ENCODE measurements around the gene MYO15A. TPM values are rescaled to one million over a fixed set of nuclear protein-coding genes. Genes with fewer than 3 reads are reported as not detected.

MYO15A gene
- total RNA-seq, 1 donor from 2014 or later = 0.52 TPM

- no peaks in the 10 kb centered on the region for H3K27me3 Mint-ChIP-seq (ENCODE audit: low read depth)
- TF ChIP-seq, protein P1, sequence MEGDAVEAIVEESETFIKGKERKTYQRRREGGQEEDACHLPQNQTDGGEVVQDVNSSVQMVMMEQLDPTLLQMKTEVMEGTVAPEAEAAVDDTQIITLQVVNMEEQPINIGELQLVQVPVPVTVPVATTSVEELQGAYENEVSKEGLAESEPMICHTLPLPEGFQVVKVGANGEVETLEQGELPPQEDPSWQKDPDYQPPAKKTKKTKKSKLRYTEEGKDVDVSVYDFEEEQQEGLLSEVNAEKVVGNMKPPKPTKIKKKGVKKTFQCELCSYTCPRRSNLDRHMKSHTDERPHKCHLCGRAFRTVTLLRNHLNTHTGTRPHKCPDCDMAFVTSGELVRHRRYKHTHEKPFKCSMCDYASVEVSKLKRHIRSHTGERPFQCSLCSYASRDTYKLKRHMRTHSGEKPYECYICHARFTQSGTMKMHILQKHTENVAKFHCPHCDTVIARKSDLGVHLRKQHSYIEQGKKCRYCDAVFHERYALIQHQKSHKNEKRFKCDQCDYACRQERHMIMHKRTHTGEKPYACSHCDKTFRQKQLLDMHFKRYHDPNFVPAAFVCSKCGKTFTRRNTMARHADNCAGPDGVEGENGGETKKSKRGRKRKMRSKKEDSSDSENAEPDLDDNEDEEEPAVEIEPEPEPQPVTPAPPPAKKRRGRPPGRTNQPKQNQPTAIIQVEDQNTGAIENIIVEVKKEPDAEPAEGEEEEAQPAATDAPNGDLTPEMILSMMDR (IDR thresholded peaks at IDR 0.05) = peak; percentile 87
- no peaks in the 10 kb centered on the region for H3K36me3 Mint-ChIP-seq (ENCODE audit: low read depth)
- H3K4me3 Mint-ChIP-seq (ENCODE audit: unreplicated experiment) = no peak overlapping the region
- H3K4me1 Mint-ChIP-seq (ENCODE audit: low read depth) = peaks cover 8% of the 10 kb centered on the region
- DNase-seq (ENCODE audit: low spot score) = no peak
- no peaks in the 10 kb centered on the region for H3K9me3 Mint-ChIP-seq (ENCODE audit: low read depth)
- H3K27ac Mint-ChIP-seq (ENCODE audit: unreplicated experiment) = no peak overlapping the region
These were observed 109.0 kb downstream of the MYO15A start for GRCh38 chr17:18217412-18218015.

DNA sequence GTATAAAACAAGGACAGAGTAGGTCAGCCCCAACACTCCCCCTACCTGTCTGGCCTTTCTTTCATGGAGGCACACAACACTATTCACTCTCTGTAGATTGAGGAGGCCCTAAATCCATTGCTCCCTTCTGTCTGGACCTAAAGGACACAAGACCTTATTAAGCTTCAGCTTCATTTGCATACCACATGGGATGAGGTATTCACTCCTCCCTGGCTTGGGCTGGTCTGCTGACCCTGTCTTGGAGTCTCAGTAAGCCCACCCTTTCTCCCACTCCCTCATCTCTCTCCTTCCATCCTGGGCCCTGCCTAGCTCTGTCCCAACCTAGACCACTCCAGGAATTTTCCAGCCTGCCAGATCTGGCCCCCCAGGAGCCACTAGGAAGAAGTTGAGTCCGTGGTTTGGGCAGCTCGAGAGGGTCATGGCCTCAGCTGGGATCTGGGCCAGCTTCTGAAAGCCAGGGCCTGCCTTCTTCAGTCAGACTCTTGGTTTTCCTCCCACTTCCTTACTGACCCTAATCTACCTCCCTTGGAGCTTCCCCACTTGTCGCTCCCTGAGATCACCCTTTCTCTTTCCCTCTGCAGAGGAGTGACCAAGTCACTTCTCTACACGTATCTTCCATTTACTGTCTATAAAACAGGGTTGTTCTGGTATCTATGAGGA, 110.3 kb downstream of the MYO15A start:
- Mint-ChIP-seq H3K27me3 (ENCODE audit: low read depth) (no peaks in the 10 kb centered on the region), H3K27ac (ENCODE audit: unreplicated experiment) (peak overlapping the region; percentile 70), H3K4me1 (ENCODE audit: low read depth) (peaks cover 8% of the 10 kb centered on the region), H3K4me3 (ENCODE audit: unreplicated experiment) (no peak overlapping the region), H3K9me3 (ENCODE audit: low read depth) (no peaks in the 10 kb centered on the region), H3K36me3 (ENCODE audit: low read depth) (no peaks in the 10 kb centered on the region)
- TF ChIP-seq, protein P1 (IDR thresholded peaks at IDR 0.05) = no peak
- DNase-seq (ENCODE audit: low spot score) = no peak

- Mint-ChIP-seq H3K36me3 (ENCODE audit: low read depth) (no peaks in the 10 kb centered on the region), H3K4me3 (ENCODE audit: unreplicated experiment) (no peak overlapping the region), H3K27me3 (ENCODE audit: low read depth) (no peaks in the 10 kb centered on the region), H3K9me3 (ENCODE audit: low read depth) (no peaks in the 10 kb centered on the region), H3K27ac (ENCODE audit: unreplicated experiment) (no peak overlapping the region), H3K4me1 (ENCODE audit: low read depth) (peaks cover 32% of the 10 kb centered on the region)
- TF ChIP-seq, protein P1 (IDR thresholded peaks at IDR 0.05) = no peak
- DNase-seq (ENCODE audit: low spot score) = no peak
These were observed 115.5 kb downstream of the MYO15A start for GRCh38 chr17:18224053-18224386.

DNA sequence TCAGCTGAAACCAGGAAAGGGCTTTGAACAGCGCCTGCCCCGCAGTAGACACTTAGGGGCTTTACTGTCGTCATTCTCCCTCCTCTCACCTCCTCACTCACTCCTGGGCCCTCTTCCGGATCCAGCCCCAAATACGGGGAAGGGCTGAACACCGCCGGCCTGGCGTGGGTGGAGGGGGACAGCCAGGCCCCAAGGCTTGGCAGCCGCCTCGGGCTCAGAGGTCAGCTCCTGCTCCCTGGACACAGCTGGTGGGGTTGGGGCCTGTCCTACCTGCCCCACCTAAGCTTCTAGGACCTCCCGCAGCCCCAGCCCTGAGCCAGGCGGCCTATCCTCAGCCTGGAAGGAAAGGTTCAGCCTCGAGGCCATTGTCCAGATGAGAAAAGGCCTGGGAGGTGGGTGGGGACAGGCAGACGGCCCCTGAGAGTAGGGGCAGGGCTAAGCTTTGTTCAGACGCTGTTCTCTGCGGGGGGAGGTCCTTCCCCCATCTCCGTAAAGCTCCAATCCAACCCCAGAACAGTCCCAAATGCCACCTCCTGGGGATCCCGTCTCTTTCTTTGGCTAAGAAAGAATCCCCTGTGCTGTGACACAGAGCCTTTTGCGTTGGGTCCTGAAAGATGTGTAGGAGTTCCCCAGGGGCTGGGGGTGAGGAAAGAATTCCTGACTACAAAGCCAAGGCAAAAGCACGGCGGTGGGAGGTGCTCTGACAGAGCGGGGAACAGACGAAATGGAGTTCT, 116.0 kb downstream of the MYO15A start:
- Mint-ChIP-seq H3K9me3 (ENCODE audit: low read depth) (no peaks in the 10 kb centered on the region), H3K27me3 (ENCODE audit: low read depth) (no peaks in the 10 kb centered on the region), H3K4me3 (ENCODE audit: unreplicated experiment) (peak overlapping the region; percentile 67), H3K27ac (ENCODE audit: unreplicated experiment) (peak overlapping the region; percentile 33), H3K36me3 (ENCODE audit: low read depth) (no peaks in the 10 kb centered on the region), H3K4me1 (ENCODE audit: low read depth) (peaks cover 28% of the 10 kb centered on the region)
- TF ChIP-seq, protein P1 (IDR thresholded peaks at IDR 0.05) = no peak
- no peak for DNase-seq (ENCODE audit: low spot score)

GRCh38 chr17:18225121-18225641, 116.6 kb downstream of the MYO15A start, which contains the start of gene LLGL1:
TSS of gene LLGL1 (plus strand) at chr17:18225635. CDS start at chr17:18225683, 48 bp downstream.
- no peaks in the 10 kb centered on the region for H3K9me3 Mint-ChIP-seq (ENCODE audit: low read depth)
- H3K36me3 Mint-ChIP-seq (ENCODE audit: low read depth) = no peaks in the 10 kb centered on the region
- H3K4me3 Mint-ChIP-seq (ENCODE audit: unreplicated experiment) = peak within 1 kb of the TSS; percentile 98
- peaks cover 28% of the 10 kb centered on the region for H3K4me1 Mint-ChIP-seq (ENCODE audit: low read depth)
- H3K27me3 Mint-ChIP-seq (ENCODE audit: low read depth) = no peaks in the 10 kb centered on the region
- TF ChIP-seq, protein P1 (IDR thresholded peaks at IDR 0.05) = no peak
- DNase-seq (ENCODE audit: low spot score) = peak; percentile 99
- H3K27ac Mint-ChIP-seq (ENCODE audit: unreplicated experiment) = peak within 1 kb of the TSS; percentile 88

All from chondrocyte (in vitro differentiated cells).